Measurements from ENCODE around the gene SORCS2. TPM values are rescaled to one million over a fixed set of nuclear protein-coding genes. Genes with fewer than 3 reads are reported as not detected.
A peak's percentile ranks its signal among the peaks of the same experiment; 100 is the strongest.
"Not testable (repeated sequence)": the region's sequence is repeated elsewhere in the genome, so short reads cannot be mapped to it uniquely, and the experiment has no call there.

SORCS2 gene
- total RNA-seq, 1 donor from 2014 or later, result 1.2 TPM

DNA sequence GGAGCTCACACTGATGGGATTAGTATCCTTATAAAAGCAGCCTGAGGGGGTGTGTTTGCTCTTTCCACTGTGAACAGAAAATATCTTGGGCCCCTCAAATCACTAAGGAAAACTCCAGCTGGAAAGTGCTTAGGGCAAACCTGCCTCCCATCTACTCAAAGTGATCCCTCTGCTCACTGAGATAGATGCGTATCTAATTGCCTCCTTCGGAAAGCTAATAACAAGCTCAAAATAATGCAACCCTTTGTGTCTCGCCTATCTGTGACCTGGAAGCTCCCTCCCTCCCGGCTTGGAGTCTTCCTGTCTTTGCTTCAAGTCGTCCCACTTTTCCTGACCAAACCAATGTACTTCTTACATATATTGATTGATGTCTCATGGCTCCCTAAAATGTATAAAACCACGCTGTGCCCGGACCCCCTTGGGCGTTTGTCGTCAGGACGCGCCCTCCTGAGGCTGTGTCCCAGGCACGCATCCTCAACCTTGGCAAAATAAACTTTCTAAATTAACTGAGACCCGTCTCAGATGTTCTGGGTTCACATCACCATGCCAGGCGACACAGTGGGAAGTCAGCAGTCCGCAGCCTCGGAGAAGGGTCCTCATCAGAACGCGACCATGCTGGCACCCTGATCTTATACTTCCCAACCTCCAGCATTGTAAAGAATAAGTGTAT, 34.1 kb upstream of the SORCS2 start:
- intact Hi-C loops (cut with DNase I), result no loop called here
- no peak for DNase-seq

DNA sequence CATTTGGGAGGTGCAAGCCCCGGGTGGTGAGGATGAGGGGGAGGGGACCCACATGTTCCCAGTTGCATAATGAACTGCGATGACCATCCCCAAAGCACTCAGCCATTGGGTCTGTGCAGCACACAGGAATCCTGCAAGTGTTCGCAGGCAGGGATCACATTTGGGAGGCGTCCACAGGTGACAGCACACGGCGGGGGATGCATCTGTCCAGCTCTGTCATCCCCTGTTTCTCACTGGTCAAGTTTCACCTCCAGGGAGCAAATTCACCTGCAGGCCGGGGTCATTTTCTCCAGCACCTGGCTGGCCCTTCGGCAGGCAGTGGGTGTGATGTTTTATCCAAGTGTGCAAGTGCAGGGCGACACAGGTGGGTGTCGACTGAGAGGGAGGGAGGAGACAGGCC, 33.3 kb upstream of the SORCS2 start:
- intact Hi-C loops (cut with DNase I), result no loop called here
- ATAC-seq (ENCODE audit: poor library complexity), result no peak
- DNase-seq, result no peak

More for the DNA sequence above, 34.1 kb upstream of the SORCS2 start:
- ATAC-seq (ENCODE audit: poor library complexity), result no peak

DNA sequence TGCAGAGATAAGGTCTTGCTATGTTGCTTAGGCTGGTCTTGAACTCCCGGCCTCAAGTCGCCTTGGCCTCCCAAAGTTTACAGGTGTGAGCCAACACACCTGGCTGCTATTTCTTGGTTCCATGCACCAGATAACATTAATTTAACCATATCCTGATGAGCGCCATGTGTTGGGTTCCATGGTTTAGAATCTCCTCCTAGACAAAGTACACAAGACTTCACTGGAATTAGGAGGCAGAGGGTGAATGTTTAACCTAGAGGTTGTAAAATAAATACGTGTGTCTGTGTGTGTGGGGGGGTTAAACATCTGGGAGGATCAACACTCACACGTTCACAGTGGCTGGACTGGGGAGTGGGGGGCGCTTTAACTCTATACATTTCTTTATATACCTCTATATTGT, 32.4 kb upstream of the SORCS2 start:
- no peak for ATAC-seq (ENCODE audit: poor library complexity)
- intact Hi-C loops (cut with DNase I), result no loop called here

DNA sequence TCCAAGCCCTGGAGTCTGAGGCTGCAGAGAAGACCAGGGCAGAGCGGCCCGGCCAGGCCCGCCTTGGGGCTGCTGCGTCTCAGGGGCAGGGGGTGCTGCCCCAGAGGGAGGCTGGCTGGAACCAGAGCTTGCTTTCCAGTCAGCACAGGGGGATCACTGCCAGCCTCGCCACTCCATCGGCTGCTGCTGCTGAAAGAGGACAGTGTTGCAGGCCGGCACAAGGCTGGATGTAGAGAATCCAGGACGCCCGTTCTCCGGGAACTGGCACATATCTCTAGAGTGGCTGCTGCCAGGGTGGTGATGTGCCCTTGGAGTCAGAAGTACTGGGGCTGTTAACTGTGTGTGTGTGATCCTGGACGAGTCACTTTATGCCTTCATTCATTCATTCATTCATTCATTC, 31.9 kb upstream of the SORCS2 start:
- DNase-seq, result no peak
- intact Hi-C loops (cut with DNase I), result no loop called here

More for the DNA sequence above, 32.4 kb upstream of the SORCS2 start:
- no peak for DNase-seq

DNA sequence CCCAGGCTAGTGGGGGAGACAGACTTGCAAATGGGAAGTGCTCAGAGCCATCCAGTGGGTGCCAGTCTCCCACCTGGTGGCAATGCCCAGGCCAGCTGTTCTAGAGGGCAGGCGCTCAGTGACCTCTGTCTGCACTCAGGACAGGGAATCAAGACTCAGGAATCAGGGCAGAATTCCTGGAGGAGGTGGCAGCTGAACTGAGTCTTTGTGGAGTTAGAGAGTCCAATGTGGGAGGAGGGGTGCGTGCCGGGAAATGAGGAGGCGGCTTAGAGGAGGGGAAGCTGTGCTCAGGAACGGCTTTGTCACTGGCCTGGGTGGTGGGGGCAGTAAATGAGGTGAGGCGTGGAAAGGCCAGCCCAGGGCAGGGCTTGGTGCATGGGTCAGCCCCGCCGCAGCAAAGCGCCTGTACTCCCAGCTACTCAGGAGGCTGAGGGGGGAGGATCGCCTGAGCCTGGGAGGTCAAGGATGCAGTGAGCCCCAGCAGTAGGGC, 31.3 kb upstream of the SORCS2 start:
- intact Hi-C loops (cut with DNase I), result no loop called here
- DNase-seq (no peak), ATAC-seq (ENCODE audit: poor library complexity) (no peak)

More for the DNA sequence above, 31.9 kb upstream of the SORCS2 start:
- peak; percentile 58 for ATAC-seq (ENCODE audit: poor library complexity)

DNA sequence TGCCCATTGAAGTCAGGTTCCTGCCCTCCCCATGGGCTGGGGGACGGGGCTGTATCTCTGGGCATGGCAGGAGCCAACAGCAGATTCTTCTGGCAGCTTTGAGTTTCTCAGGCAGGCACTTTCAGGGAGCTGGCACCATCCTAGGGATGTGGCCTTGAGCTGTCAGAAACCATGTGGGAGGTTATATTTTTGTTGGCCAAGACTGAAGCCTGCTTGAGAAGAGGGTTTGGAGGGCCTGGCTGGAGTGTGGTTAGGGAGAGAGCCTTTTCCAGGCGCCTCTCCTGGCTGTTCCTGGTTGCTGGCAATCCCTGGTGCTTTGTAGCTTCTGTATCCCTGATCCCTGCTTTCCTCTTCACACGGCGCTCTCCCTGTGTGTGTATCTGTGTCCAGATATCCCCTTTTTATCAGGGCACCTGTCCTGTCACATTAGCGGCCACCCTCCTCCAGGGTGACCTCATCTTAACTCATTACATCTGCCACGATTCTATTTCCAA, 30.6 kb upstream of the SORCS2 start:
- DNase-seq, result no peak
- intact Hi-C loops (cut with DNase I), result no loop called here
- no peak for ATAC-seq (ENCODE audit: poor library complexity)

DNA sequence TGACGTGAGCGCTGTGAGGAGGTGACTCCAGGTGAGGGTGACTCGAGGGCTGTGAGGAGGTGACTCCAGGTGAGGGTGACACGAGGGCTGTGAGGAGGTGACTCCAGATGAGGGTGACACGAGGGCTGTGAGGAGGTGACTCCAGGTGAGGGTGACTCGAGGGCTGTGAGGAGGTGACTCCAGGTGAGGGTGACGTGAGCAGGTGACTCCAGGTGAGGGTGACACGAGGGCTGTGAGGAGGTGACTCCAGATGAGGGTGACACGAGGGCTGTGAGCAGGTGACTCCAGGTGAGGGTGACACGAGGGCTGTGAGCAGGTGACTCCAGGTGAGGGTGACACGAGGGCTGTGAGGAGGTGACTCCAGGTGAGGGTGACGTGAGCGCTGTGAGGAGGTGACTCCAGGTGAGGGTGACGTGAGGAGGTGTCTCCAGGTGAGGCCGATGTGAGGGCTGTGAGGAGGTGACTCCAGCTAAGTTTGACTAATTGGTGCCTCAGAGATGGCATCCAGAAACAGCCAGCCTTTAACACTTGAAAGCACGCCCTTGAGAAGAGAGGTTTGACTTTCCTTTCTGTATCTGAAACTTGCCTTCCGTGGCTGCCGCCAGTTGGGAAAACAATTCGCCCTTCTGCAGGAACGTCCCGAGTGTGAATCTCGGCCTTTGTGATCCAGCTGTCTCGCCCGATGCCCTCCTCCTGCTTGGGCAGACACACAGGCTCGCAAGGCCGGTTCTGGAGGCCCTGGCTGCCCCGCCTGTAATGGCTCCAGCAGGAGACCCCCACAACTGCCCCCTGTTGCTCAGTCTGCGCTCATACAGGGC, 27.1 kb upstream of the SORCS2 start:
- intact Hi-C loops (cut with DNase I); DNase-seq; ATAC-seq (ENCODE audit: poor library complexity): not testable (repeated sequence)

DNA sequence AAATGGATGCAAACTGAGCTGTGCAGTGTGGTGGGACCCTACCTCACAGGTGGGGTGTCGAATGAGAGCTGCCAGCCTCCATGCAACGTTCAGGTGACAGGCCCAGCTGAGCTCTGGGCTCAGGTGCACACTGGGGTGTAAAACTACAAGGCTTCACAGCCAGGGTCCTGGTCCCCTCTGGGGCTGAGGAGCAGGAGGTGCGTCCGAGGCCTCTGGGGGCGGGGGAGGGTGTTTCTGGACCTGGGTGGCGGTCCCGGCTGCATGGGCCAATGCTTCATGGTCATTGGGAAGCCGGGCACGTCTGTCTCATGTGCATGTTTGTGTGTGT, 26.5 kb upstream of the SORCS2 start:
- no peak for ATAC-seq (ENCODE audit: poor library complexity)
- intact Hi-C loops (cut with DNase I), result no loop called here
- DNase-seq, result no peak

DNA sequence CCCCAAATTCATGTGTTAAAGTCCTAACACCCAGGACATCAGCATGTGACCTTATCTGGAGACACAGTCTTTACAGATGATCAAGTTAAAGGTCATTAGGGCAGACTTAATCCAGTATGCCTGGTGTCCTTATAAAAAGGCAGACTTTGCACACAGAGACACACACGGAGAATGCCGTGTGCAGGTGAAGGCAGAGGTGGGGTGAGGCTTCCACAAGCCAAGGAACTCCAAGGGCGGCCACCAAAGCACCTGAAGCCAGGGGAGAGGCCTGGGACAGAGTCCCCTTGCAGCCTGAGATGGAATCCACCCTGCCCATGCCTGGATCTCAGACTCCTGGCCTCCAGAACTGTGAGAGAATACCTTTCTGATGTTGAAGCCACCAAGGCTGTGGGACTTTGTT, 26.1 kb upstream of the SORCS2 start:
- no peak for DNase-seq
- intact Hi-C loops (cut with DNase I), result no loop called here
- ATAC-seq (ENCODE audit: poor library complexity), result no peak

DNA sequence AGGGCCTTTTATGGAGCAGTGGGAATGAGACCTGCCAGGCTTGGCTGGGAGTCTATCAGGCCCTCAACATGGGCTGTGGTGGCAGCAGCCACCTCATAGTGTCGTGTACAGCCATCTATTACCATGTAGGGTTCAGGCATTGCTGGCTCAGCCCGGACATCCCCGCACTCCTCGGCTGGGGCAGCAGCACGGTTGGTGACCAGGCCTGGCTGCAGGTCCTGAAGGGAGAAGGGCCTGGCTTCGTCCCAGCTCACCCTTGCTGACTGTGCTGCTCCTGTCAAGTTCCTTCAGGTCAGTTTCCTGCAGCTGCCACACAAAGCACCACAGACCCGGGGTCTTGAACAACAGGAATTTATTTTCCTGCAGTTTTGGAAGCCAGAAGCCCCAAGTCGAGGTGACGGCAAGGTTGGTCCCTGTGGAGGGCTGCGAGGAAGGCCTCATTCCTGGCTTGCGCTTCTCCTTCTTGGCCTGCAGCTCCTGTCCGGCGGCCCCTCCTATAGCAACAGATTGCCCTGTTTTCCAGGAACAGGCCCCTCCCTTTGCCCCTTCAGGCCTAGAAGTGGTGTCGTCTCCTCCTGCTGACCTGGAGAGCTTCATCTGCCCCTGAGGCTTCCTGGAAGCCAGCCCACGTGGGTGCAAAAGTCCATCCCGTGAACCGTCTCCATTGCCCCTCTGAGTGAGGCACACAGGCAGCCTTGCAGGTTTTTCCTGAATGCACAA, 25.2 kb upstream of the SORCS2 start:
- ATAC-seq (ENCODE audit: poor library complexity) (no peak), DNase-seq (no peak)
- intact Hi-C loops (cut with DNase I), result no loop called here

DNA sequence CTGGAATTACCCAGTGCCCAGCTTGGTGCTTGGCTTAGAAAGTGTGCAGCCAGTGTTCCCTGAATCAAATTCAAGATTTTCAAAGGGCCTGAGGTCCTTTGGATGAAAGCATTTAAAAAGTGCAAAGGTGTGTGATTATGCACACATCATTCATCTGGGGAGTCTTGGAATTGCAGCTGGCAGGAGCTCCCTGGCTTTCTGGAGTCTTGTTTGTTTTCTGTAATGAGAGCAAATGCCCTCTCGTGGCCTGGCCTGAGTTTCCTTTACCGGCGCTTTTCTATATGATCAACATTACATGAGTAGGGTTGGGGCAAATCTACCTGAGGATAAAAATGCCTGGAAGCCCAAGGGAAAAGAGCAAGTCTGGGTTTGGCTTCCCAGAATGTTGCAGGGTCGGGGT, 24.6 kb upstream of the SORCS2 start:
- ATAC-seq (ENCODE audit: poor library complexity) (no peak), DNase-seq (no peak)
- intact Hi-C loops (cut with DNase I), result no loop called here

DNA sequence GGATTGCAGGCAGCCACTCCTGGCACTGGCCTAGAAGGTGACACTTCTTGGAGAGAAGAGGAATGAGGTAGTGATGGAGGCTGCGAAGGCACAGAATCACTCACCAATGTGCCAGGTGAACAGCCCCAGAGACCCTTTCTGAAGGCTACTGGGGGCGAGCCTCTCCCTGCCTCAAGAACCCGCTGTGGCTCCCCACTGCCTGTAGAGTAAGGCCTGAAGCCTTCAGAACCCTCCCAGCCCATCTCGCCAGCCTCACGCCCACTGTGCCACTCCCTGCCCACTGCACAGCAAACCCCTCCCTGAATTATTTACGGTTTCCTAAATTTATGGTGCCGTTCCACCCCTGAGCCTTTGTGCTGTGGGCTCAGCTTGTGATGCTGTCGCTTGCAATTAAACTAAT, 24.2 kb upstream of the SORCS2 start:
- intact Hi-C loops (cut with DNase I), result no loop called here
- ATAC-seq (ENCODE audit: poor library complexity), result no peak
- DNase-seq, result no peak

DNA sequence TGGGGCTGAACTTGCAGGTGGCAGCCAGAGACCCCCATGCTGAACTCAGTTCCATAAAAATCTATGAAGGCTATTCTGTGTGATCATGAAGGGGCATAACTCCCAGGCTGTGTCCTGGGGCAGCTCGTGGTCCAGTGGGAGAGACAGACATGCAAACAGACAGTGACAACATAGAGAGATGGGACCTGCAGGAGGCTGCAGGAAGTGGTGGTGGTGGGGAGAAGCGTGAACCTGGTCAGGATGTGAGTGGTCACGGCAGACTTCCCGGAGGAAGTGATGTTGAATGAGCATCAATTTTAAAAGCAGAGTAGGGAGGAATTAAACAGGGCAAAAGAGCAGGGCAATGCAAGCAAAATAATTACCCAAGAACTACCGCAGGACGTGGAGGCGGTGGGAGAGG, 23.2 kb upstream of the SORCS2 start:
- DNase-seq (no peak), ATAC-seq (ENCODE audit: poor library complexity) (no peak)
- intact Hi-C loops (cut with DNase I), result no loop called here

DNA sequence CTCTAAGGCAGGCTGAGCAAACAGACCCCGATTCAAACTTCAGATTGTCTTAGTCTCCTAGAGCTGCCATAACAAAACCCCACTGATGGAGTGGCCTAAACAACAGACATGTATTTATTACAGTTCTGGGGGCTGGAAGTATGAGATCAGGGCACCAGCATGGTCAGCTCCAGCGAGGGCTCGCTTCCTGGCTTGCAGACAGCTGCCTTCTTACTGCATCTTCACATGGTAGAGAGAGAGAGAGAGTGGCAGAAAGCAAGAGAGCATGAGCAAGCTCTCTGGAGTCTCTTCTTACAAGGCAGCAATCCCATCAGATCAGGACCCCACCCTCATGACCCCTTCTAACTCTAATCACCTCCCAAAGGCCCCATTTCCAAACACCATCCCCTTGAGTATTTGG, 22.3 kb upstream of the SORCS2 start:
- intact Hi-C loops (cut with DNase I), result no loop called here
- DNase-seq (peak; percentile 24), ATAC-seq (ENCODE audit: poor library complexity) (no peak)

DNA sequence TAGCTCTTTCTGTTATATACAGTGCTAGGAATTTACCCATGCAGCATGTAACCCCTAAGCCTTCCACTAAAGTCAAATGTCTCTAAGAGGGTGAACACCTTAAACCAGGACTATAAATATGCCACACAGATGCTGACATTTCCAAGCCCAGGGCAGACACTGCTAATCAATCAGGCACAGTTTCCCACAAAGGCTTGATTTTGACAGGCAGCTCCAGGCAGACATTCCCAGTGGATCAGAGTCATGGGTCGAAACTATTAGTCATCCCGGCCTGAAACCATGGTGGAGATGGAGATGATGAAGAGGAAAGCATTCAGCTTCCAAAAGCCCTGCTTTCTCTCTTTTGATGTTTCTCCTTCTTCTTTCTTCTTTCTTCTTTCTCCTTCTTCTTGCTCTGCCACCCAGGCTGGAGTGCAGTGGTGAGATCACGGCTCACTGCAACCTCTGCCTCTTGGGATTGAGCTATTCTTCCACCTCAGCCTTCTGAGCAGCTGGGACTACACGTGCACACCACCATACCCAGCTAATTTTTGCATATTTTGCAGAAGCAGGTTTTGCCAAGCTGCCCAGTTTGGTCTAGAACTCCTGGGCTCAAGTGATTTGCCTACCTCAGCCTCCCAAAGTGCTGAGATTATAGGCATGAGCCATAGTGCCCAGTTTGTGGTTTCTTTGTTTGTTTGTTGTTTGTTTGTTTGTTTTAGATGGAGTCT, 21.0 kb upstream of the SORCS2 start:
- peak; percentile 3 for DNase-seq
- no peak for ATAC-seq (ENCODE audit: poor library complexity)
- intact Hi-C loops (cut with DNase I), result no loop called here

DNA sequence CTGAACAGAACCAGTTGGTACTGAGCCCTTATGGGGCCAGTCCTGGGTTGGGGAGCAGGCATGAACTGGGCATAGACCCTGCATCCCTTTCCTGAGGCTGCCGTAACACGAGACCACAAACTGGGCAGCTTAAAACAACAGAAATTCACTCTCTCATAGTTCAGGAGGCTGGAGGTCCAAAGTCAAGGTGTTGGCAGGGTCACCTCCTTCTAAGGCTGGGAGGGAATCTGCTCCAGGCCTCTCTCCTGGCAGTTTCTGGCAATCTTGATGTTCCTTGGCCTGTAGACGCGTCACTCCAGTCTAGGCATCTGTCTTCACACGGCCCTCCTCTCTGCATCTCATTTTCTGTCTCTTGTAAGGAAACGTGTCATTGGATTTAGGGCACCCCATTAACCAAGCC, 19.8 kb upstream of the SORCS2 start:
- peak; percentile 2 for DNase-seq
- intact Hi-C loops (cut with DNase I), result no loop called here
- ATAC-seq (ENCODE audit: poor library complexity), result no peak

DNA sequence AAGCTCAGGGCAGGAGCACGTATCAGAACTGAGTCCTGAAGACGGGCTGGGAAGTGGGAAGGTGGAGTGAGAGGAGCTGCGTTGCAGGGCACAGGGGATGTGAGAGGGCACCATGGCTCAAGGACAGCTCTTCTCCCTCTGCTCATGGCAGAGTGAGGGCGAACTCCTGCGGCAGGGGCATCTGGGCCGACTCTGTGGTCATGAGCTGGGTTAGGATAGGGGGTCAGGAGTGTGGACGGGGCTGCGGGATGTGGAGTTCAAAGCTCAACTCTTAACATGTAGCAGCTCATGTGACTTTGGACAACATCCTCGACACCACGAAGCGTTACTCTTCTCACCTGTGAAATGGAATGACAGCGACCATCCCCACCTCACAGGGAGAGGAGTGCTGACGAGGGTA, 19.4 kb upstream of the SORCS2 start:
- DNase-seq (no peak), ATAC-seq (ENCODE audit: poor library complexity) (no peak)
- intact Hi-C loops (cut with DNase I), result no loop called here

DNA sequence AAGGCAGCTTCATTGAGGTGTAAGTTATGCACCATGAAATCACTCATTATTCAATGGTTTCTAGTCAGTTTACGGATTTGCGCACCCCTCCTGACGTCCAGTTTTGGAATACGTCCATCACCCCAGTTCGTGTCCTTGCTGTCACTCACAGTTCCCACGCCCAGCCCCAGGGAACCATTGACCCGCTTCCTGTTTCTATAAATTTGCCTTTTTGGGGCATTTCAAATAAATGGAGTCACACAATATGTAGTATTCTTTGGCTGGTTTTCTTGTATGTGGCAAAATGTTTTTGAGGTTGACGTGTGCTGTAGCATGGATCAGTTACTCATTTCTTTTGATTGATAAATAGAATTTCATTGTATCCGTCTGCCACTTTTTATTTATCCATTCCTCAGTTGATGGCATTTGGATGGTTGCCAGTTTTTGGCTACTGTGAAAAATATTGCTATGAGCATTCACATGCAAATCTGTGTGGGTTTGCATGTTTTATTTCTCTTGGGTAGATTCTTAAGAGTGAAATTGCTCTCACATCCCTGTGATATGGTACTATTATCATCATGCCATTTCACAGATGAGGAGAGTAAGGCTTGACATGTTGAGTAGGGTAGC, 18.4 kb upstream of the SORCS2 start:
- intact Hi-C loops (cut with DNase I), result no loop called here
- no peak for DNase-seq

DNA sequence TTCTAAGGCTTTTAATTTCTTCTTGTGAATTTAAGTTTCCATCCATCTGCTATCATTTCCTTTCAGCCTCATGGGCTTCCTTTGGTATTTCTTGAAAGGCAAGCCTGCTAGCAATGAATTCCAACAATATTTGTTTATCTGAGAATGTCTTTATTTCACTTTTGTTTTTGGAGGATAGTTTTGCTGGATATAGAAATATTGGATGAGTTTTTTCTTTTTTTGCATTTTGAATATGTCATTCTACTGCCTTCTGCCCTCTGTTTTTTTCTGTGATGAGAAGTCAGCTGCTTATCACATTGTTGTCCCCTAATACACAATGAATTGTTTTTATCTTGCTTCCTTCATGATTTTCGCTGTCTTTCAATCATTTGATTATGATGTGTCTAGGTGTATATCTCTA, 13.2 kb upstream of the SORCS2 start:
- DNase-seq (no peak), ATAC-seq (ENCODE audit: poor library complexity) (no peak)
- intact Hi-C loops (cut with DNase I), result no loop called here

More for the DNA sequence above, 18.4 kb upstream of the SORCS2 start:
- ATAC-seq (ENCODE audit: poor library complexity), result no peak

Data from Right ventricle myocardium superior (tissue), 1 donor.